AG08396 (cell line): Measurements from ENCODE around the gene FNIP2.

Experiments
- DNase-seq: peaks from one replicate; pipeline ENCODE4 v3.0.0; 2012; ENCODE audit warnings: low spot score, mixed read lengths

FNIP2 gene

DNA sequence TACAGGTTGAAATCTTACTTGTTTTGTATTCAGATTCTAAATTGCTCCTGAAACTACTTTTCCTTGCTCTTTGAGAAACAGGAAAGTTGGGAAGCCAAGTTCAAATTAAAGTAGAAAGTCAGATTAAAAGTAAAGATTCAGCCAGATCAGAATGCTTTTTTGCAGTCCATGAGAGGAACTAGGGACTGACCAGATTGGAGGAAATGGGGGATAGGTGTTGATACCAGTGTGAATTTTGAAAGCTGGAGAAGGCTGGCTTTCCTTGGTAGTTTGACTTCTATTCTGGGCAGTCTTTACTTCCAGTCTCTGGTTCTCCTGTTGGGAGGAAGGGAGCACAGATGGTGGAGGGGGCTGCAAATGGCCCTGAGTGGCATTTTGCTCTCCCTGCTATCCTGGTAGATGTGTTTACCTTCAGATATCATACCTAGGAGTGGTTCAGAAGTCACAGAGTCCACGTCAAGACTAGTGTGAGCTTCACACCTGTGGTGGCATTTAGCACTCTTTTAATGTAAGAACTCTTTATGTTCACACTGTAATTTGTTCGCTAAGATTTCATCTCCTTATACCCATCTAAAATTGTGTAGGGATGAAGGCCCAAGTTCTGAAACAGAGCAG, 68.8 kb downstream of the FNIP2 start:
- no peak for DNase-seq

DNA sequence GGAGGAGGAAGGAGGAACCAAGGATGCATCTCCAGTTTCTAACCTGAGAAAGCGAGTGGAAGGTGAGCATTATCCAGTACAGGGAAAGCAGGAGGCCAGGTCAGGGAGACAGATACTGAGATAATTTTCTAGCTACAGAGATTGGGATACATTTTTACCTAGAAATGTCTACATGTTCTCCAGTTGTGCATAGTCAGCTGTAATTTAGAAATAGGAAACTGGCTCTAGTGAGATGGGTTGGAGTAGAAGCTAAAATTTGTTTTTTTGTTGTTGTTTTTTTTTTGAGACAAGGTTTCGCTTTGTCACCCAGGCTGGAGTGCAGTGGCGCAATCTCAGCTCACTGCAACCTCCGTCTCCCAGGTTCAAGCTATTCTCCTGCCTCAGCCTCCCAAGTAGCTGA, 71.3 kb downstream of the FNIP2 start:
- no peak for DNase-seq

DNA sequence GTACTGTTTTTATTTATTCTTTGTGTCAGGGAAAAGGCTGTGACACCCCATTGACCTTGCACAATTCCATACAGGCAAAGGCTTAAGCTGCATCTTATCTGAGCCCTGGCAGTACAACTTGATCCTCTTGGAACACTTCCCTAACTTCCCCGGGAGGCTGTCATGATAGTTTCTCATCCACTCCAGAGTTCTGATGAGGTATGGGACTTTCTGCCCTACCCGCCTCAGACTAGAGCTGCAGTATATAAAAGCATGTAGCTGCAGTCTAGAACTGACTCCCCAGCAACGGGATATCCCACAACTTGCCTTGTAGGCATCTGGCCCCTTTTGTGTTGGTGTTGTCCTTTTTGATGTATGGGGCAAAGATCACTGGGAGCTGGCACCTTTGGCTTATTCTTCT, 72.7 kb downstream of the FNIP2 start:
- no peak for DNase-seq

- no peak for DNase-seq
These were observed 76.7 kb downstream of the FNIP2 start for GRCh38 chr4:158845311-158846041.

DNA sequence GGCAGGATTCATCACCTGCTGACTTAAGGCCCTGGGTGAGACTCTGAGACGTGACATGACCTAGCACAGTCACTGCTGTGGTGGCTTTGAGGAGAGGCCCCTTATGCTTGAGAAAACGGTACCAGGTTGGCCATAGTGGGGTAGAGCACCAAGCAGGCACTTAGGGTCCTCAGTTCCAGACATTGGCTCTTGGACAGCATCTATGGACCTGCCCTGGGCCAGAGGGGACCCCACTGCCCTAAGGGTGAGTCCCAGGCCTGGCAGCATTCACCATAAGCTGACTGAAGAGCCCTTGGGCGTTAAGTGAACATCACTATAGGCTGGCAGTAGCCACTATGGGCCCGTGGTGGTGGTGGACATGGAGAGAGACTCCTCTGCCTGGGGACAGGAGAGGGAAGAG, 78.7 kb downstream of the FNIP2 start:
- DNase-seq, result no peak

DNA sequence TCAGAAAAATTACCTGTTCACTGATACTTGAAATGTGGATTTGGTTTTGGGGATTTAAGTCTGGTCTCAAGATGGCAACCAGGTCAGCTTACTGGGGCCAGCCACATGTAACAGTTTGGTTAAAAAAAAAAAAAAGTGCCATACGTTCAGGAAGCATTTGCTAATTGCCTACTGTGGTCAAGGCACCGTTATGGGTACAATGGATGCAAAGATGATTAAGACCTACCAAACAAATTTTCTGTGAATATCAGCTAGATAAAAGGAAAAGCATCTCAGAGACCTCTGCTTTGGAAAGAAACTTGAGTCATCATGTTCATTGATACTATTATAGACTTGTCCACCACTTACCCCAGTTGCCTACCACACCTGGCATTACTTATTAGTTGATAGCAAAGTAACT, 80.9 kb downstream of the FNIP2 start:
- DNase-seq, result no peak

DNA sequence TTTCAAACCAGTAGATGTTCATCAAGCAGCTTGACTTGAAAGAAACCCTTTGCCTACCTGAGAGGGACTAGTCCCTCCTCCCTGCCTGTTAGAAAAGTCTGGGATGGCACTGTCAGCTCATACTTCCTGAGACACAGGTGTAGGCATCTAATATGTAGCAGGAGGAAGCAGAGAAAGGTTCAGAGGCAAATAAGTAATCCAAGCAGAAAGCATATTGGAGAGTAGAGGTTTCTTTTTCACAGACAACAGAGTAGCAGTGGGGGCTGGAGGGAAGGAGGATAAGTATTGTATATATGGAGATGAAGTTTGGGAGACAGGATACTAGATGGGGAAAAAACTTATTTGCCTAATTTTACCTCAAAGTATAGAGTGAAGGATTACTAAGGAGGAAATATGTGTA, 81.5 kb downstream of the FNIP2 start:
- no peak for DNase-seq

GRCh38 chr4:158850800-158851644, 82.2 kb downstream of the FNIP2 start:
- peak; percentile 10 for DNase-seq

GRCh38 chr4:158854236-158854635, 85.4 kb downstream of the FNIP2 start:
- no peak for DNase-seq

DNA sequence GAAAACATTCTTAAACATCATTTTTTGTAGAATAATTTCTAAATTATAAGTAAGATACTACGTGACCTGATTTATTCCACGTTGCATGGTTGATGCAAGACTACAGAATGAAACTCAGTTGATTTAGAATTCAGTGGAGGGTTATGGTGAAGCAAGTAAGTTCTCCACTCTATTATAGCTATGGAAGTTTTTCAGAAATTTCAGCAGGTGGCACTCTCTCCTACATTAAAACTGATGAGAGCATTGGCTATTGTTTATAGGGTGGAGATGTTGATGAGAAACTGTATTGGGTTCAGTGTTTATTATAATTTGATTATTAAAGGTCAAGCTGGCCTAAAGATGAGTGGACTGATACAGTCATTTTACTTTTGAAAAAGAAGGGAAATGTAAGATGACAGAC, 88.0 kb downstream of the FNIP2 start:
- peak; percentile 24 for DNase-seq

GRCh38 chr4:158857951-158858350, 89.1 kb downstream of the FNIP2 start:
- no peak for DNase-seq

DNA sequence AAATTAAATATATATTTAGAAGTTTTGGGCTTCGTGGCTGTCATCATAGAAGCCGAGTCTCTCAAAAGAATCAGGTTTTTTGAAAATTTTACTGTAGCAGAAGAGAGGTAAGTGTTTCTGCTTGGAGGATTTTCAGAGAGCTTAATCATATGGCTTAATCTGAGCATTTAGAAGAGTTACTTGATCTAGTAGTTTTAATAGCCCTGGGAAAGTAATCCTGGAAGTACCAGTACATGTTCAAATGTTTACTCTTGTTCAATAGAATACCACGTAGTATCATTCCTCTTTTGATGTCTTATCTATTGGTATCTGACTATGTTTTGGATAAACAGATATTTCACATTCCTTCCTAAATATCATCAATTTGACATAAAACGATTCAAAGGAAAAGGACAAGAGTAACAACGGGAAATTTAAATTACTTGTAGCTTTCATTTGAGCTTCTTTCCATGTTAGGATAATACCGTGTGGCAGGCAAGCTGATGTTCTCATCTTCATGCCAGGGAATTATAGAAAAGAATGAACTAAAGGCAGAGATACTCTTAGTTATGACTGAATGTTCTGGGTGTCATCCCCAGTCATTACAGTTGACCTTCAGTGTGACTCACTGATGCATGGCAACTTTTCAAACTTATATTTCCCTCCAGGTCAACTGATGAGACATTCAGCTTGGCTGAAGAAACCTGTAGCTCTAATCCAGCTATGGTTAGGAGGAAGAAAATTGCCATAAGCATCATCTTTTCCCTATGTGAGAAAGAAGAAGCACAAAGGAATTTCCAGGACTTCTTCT, 89.8 kb downstream of the FNIP2 start:
- peak; percentile 12 for DNase-seq

DNA sequence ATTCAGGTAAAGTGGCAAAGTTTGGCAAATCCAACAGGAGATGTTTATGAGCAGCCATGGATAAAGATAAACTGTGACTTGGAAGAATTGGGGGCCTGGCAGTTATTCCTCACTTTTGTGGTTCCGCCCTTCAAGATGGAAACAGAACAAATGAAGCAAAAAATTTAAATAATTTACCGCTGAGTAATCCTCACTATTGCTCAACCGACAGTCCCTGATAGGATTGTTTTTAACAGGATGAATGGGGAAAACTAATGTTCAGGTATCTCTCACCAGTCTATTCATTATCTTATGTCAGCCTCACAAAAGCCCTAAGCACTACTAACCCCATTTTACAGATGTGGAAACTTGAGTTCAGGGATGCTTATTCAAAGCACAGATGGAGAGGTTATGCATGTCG, 90.8 kb downstream of the FNIP2 start:
- no peak for DNase-seq

DNA sequence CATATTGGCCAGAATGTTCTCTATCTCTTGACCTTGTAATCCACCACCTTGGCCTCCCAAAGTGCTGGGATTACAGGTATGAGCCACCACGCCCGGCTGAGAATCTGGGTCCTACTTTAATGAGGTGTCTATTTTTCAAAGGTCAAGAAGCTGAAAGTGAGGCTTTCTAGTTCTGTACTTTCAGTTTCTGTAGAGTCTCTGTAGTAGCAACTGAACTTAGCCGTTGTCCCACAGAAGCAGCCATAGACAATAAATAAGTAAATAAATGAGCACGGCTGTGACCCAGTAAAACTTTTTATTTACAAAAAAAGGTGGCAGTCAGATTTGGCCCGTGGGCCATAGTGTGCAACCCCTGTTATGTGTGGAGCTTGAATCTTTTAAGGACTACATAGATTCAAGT, 92.0 kb downstream of the FNIP2 start:
- DNase-seq, result no peak

DNA sequence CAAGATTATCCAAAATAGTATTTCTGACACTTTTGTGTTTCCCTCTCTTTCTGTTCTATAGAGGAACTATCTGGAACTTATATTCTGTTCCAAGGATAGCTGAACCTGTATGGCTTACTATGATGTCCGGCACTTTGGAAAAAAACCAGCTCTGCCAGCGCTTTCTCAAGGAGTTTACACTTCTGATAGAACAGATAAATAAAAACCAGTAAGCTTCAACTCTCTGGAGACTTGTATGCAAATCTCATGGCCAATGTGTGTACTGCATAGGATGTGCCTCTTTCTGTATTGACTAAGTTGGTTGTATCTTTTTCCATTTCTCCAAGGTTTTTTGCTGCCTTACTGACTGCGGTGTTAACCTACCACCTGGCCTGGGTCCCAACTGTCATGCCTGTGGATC, 92.5 kb downstream of the FNIP2 start:
- DNase-seq, result no peak

DNA sequence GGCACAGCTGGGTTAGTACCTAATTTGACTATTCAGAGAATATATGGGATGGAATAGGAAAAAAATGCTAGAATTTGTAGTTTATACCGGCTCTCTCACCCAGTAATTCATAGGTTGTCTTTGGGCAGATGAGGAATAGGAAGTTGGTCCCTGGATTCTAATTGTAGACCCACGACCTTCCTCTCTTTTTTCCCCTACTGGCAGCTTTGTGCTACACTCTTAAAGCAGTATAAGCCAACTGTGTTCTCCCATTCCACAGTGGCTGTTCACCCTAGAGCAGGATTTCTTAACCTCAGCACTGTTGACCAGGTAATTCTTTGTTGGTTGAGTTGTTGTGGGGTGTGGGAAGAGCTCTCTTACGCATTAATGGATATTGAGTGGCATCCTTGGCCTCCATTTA, 92.9 kb downstream of the FNIP2 start:
- DNase-seq, result no peak

DNA sequence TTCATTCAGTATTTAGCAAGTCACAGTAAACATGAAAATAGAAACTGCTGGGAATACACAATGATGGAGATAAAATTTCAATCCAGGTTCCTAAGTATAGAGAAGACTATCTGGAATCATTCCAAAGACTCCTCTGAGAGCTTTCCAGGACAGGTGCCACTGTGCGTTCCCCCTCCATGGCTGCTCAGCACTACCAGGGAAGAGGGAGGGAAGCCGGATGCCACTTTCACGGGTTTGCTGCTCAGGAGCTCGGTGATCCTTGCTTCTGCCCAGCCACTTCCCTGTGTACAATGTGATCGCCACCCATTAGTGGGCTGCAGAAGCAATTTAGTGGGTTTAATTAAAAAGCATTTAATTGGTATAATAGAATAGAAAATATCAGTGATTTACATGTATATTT, 94.5 kb downstream of the FNIP2 start:
- DNase-seq, result no peak

DNA sequence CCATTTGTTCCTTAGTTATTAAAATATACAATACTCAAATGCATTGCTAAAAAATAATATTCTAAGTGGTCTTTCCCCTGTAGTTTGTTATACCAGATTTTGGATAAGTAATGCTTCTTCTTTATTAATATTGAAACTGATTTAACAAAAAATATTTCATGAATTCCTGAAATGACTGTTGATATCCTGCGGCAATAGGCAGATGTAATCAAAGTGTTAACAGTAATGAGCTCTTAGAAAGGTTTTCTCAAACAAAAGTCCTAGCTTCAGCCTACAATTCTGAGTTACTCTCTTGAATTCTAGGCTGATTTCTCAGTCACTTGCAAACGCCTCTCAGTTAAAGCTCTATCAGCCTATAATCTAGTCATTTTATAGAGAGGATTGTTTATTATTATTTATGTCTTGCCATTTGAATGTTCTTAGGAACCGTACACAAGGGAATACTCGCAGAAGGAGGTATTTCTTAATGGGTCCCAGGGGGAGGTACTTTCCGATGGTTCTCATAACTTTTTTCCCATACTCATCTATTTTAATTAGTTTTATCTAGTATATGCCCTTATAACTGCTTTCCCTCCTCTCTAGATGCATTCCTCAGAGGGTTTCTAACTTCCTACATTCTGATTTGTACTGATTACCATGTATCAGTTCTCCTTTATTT, 96.8 kb downstream of the FNIP2 start:
- DNase-seq, result no peak

DNA sequence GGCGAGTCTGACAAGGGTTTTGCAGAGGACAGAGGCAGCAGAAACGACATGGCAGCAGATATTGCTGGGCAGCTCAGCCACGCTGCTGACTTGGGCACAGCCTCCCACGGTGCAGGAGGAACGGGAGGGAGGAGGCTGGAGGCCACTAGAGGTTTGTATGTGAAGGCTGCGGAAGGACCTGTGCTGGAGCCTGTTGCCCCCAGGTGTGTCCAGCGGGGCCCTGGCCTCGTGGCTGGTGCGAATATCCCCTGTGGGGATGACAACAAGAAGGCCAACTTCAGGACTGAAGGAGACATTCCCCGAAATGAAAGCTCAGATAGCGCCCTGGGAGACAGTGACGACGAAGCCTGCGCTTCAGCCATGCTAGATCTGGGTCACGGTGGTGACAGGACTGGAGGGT, 100.2 kb downstream of the FNIP2 start:
- DNase-seq, result no peak

GRCh38 chr4:158869761-158870160, 100.9 kb downstream of the FNIP2 start:
- no peak for DNase-seq

GRCh38 chr4:158870282-158870625, 101.4 kb downstream of the FNIP2 start:
- DNase-seq, result no peak
